HFFc6 (cell line): ENCODE measurements around the gene KMT2B. TPM values are rescaled to one million over a fixed set of nuclear protein-coding genes. Genes with fewer than 3 reads are reported as not detected.

Source experiments
- DNase-seq: peaks from one replicate; pipeline ENCODE4 v3.0.0-alpha.2; 2018
- H3K27ac Mint-ChIP-seq: 2 replicates; pipeline ENCODE4 v1.8.0; 2020; ENCODE audit warnings: mild to moderate bottlenecking, mixed read lengths
- H3K27me3 Mint-ChIP-seq: 2 replicates; pipeline ENCODE4 v1.8.0; 2021; ENCODE audit warnings: mild to moderate bottlenecking, moderate library complexity, mixed read lengths; ENCODE audit not compliant: insufficient read depth
- H3K36me3 Mint-ChIP-seq: 2 replicates; pipeline ENCODE4 v1.8.0; 2021; ENCODE audit warnings: low read depth, mixed read lengths
- H3K4me1 Mint-ChIP-seq: 2 replicates; pipeline ENCODE4 v1.8.0; 2020; ENCODE audit warnings: low read depth, mixed read lengths
- H3K4me3 Mint-ChIP-seq: 2 replicates; pipeline ENCODE4 v1.8.0; 2020; ENCODE audit warnings: mild to moderate bottlenecking, moderate library complexity, mixed read lengths
- H3K9me3 Mint-ChIP-seq: 2 replicates; pipeline ENCODE4 v1.8.0; 2020; ENCODE audit warnings: mild to moderate bottlenecking, mixed read lengths
- CTCF ChIP-seq: fragments of 200-600 bp; sonication (generic); IDR thresholded peaks from 2 replicates; pipeline ENCODE4 v1.5.0; 2021; ENCODE audit warnings: antibody characterized with exemption, mild to moderate bottlenecking
- total RNA-seq, 6 experiments: library from RNA; stranded (reverse); fragmentation: NEBNext Ultra II Directional; extraction: Animal tissue kit (Norgen Biotek cat#: 25700); gene quantifications; 2 replicates in 1 of 6; 3 replicates in 5 of 6; pipeline ENCODE4 v1.2.3, GENCODE V29; 2021

KMT2B gene
- total RNA-seq, 6 experiments from 2014 or later: 20.1 to 24.4 (median 21.7) TPM

GRCh38 chr19:35786299-35787160, 68.7 kb downstream of the KMT2B start:
- Mint-ChIP-seq H3K27ac (no peak overlapping the region), H3K4me1 (no peaks in the 10 kb centered on the region), H3K36me3 (peaks cover under 1% of the 10 kb centered on the region; the same call in 1 of the 2 replicates), H3K4me3 (no peak overlapping the region), H3K9me3 (no peaks in the 10 kb centered on the region), H3K27me3 (no peaks in the 10 kb centered on the region; the same call in 1 of the 2 replicates)
- no peak for DNase-seq
- no peak for TF ChIP-seq CTCF

GRCh38 chr19:35787227-35787799, 69.5 kb downstream of the KMT2B start:
- peaks cover 2% of the 10 kb centered on the region; the same call in 1 of the 2 replicates for H3K27me3 Mint-ChIP-seq
- no peak overlapping the region for H3K27ac Mint-ChIP-seq
- H3K4me1 Mint-ChIP-seq: no peaks in the 10 kb centered on the region
- H3K36me3 Mint-ChIP-seq: no peaks in the 10 kb centered on the region
- H3K4me3 Mint-ChIP-seq: no peak overlapping the region
- no peak for DNase-seq
- TF ChIP-seq CTCF: no peak
- H3K9me3 Mint-ChIP-seq: no peaks in the 10 kb centered on the region

Other genes with a start within 250 kb of the KMT2B start
- not detected for gene KRTDAP, start 227.5 kb upstream of the KMT2B start, total RNA-seq
- gene DMKN, start 204.4 kb upstream of the KMT2B start, total RNA-seq: under 1 TPM in 3 of 6 experiments, not detected in 3; 0.27 to 0.75 (median 0.73) TPM
- gene SBSN, start 189.7 kb upstream of the KMT2B start, total RNA-seq: 1 to 10 TPM; 1.6 to 3.3 (median 2.0) TPM
- not detected for gene GAPDHS, start 184.5 kb upstream of the KMT2B start, total RNA-seq
- gene TMEM147, start 172.4 kb upstream of the KMT2B start, total RNA-seq: 100 to 1,000 TPM; 104 to 130 (median 115) TPM
- not detected for gene ATP4A, start 154.3 kb upstream of the KMT2B start, total RNA-seq
- gene PMIS2, start 131.8 kb upstream of the KMT2B start, total RNA-seq: not detected
- gene HAUS5, start 105.3 kb upstream of the KMT2B start, total RNA-seq: 10 to 100 TPM in 5 of 6 experiments, 1 to 10 TPM in 1; 6.6 to 13.9 (median 12.2) TPM
- 100 to 1,000 TPM; 110 to 129 (median 120) TPM for gene RBM42, start 89.0 kb upstream of the KMT2B start, total RNA-seq
- 1 to 10 TPM in 5 of 6 experiments, under 1 TPM in 1; 0.71 to 2.2 (median 1.4) TPM for gene ETV2, start 76.3 kb upstream of the KMT2B start, total RNA-seq
- gene COX6B1, start 69.7 kb upstream of the KMT2B start, total RNA-seq: 100 to 1,000 TPM; 375 to 463 (median 413) TPM
- gene UPK1A, start 51.5 kb upstream of the KMT2B start, total RNA-seq: under 1 TPM in 1 of 6 experiments, not detected in 5; 0.18 TPM
- not detected for gene ZBTB32, start 13.4 kb upstream of the KMT2B start, total RNA-seq
- gene IGFLR1, start 24.4 kb downstream of the KMT2B start, total RNA-seq: 1 to 10 TPM in 4 of 6 experiments, under 1 TPM in 2; 0.76 to 2.8 (median 1.4) TPM
- gene U2AF1L4, start 27.4 kb downstream of the KMT2B start, total RNA-seq: 10 to 100 TPM; 18.0 to 20.8 (median 18.7) TPM
- gene PSENEN, start 27.6 kb downstream of the KMT2B start, total RNA-seq: 10 to 100 TPM; 68.2 to 86.6 (median 74.9) TPM
- 1 to 10 TPM; 6.0 to 9.9 (median 8.7) TPM for gene LIN37, start 30.6 kb downstream of the KMT2B start, total RNA-seq
- gene HSPB6, start 39.0 kb downstream of the KMT2B start, total RNA-seq: 100 to 1,000 TPM in 1 of 6 experiments, 10 to 100 TPM in 5; 37.0 to 122 (median 43.9) TPM
- gene PROSER3, start 40.2 kb downstream of the KMT2B start, total RNA-seq: 10 to 100 TPM; 26.4 to 30.0 (median 29.0) TPM
- gene ARHGAP33, start 57.6 kb downstream of the KMT2B start, total RNA-seq: 10 to 100 TPM in 1 of 6 experiments, 1 to 10 TPM in 5; 5.4 to 11.0 (median 8.8) TPM
- gene PRODH2, start 94.8 kb downstream of the KMT2B start, total RNA-seq: not detected
- gene NPHS1, start 134.5 kb downstream of the KMT2B start, total RNA-seq: not detected
- under 1 TPM in 1 of 6 experiments, not detected in 5; 0.07 TPM for gene KIRREL2, start 138.9 kb downstream of the KMT2B start, total RNA-seq
- 10 to 100 TPM; 24.3 to 39.7 (median 38.1) TPM for gene APLP1, start 150.6 kb downstream of the KMT2B start, total RNA-seq
- gene NFKBID, start 182.5 kb downstream of the KMT2B start, total RNA-seq: 1 to 10 TPM; 3.9 to 7.2 (median 5.3) TPM
- gene HCST, start 184.5 kb downstream of the KMT2B start, total RNA-seq: 1 to 10 TPM in 5 of 6 experiments, under 1 TPM in 1; 0.96 to 4.1 (median 1.2) TPM
- gene TYROBP, start 190.3 kb downstream of the KMT2B start, total RNA-seq: not detected
- gene LRFN3, start 218.4 kb downstream of the KMT2B start, total RNA-seq: 10 to 100 TPM; 15.3 to 21.0 (median 19.1) TPM